ENCODE data around the gene ASPHD2.

DNA sequence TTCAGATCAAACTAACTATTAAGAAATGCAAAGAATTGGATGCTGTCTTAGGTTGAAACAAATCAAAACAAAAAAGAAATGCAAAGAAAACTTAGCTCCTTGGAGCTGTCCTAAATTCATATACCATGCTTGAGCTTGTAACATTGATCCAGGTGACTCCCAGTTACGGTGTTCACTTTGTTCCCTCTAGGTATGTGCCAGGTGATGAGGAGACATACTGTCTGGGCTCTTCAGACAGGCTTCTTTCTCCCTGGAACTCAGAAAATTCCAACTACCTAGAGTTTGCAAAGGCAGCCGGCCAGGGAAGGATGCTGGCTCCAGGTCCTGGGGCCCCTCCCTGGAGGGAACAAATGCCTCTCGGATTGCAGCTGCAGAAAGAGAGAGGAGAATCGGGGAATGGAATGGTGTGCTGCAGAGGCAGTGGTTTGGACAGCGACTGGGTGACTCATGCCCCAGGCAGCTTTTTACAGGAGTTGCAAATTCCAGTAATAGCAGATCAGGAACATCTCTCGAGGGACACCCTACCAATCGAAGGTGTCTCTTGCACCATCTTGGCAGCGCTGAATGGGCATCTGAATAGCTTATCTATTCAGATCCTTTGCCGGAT is 12.3 kb upstream of the ASPHD2 start:
- TF ChIP-seq CTCF (IDR thresholded peaks at IDR 0.05), result no peak
- TF ChIP-seq POLR2A (IDR thresholded peaks at IDR 0.05), result no peak

Measured in tibial nerve (tissue), 3 donors.